Stimulated activated CD8-positive, alpha-beta memory T cell treated with anti-CD3 and anti-CD28 coated beads, Interleukin-4, amount 100 ng/mL, for 4 hours (primary cell): ENCODE results near the gene DIPK1A.

Source experiments
- DNase-seq, 2 donors: peaks; one replicate each; pipeline ENCODE4 v3.0.0-alpha.2; 2020; ENCODE audit warnings: low read depth in 2 of 2, low spot score in 1 of 2

The DIPK1A gene

DNA sequence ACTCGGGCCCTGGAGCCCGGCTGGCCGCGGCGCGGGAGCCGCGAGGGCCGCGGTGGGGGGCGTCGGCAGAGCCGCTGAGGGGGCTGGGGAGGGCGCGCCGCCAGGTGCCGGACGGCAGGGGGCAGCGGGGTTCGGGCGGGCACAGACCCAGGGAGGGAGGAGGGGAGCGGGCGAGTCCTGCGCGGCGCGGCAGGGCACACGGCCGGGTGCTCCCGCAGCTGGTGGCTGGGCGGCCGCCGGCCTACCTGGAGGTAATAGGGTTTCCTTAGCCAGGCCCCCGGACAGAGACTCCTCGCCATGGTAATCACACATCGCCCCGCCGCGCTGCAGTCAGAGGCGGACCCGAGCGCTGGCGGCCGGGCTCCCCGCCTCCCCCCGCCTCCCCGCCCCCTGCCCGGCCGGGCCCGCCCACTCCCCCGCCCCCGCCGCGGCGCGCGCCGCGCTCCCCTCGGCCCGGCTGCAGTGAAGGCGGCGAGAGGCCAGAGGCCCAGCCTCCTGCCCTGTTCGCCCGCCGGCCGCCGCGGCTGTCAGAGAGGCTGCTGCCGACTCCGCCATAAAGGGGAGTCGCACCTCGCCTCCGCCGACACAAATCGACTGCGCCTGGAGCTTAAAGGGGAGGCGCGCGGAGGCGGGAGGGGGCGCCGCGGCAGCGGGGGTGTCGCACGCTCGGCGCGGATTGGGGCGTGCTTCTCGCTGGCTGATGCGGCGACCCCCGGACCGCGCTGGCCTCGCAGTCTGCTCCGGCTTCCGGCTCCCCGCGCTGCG is at the start of gene DIPK1A:
Gene DIPK1A, minus strand, starts transcription at position 332 of the 765 bp plus-strand sequence. Its CDS starts 33 bp downstream, at position 299.
- DNase-seq = peak; percentile 40 to 59

DNA sequence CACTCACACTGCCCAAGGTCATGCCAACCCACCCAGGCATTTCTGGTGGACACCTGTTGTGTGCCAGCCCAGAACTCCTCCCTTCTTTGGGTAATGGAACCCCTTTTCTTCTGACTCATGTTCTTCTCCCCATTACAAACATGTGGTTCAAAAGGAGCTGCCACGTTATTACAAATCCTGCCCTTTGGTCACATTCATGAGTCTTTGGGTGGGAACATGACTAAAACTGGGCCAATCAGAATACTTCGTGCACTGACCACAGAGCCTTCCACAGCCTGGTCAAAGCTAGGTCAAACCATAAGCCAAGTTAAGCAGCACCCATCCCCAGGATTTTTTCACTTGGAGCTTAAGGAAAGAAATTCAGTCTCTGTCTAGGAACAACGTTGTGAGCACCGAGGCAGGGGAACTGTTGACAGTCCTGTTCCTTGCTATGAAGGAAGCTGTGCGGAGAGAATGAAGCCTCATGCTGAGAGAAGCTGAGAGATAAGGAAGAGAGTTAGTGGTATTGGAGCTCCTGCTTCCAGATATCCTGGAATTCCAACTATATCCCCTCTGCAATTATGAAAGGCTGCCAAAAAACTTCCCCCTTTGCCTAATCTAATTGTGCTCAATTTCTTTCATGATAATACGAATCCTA is 46.8 kb upstream of the DIPK1A start:
- DNase-seq = no peak

DNA sequence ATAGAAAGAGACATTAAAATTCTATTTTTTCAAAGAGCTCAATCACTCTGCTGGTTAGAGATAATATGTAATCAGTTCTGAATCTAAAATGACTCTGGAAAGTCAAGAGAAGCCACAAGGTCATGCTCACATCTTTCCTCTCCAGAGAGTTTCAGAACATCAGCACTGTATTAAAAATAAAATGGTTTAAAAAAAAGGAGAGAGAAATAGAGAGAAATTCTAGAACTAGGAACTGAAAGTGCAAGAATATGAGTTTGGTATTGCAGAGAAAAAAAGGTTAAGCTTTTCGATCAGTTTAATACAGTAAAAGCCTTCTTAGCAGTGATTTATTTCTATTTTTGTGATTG is 44.0 kb upstream of the DIPK1A start:
- DNase-seq = no peak

DNA sequence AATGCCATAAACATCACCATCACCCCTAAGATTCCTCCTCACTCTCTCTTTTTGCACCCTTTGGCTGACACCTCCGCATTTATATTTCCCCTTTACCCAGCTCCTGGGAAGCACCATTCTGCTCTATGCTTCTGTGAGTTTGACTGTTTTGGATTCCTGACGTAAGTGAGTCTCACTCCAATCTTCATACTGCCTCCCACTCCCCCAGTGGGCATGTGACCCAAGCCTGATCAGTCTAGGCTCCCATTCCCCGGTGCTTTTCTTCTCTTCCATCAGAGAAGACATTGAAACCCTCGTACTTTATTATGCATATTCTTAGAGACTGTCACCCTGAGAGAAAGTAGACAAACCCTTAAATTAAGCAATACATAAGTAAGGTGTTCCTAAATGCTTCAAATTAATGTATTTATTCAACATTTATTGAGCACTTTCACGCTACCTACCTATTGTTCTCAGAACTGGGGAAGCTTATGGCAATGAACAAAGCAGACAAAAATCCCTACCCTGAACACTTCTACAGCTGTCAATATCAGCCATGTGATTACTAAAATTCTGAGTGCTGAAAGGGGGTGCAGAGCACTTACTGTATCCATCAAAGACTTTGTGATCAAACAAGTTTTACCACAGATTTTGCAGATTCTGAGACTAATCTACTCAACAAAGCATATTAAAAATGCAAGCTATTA is 43.4 kb upstream of the DIPK1A start:
- no peak for DNase-seq

DNA sequence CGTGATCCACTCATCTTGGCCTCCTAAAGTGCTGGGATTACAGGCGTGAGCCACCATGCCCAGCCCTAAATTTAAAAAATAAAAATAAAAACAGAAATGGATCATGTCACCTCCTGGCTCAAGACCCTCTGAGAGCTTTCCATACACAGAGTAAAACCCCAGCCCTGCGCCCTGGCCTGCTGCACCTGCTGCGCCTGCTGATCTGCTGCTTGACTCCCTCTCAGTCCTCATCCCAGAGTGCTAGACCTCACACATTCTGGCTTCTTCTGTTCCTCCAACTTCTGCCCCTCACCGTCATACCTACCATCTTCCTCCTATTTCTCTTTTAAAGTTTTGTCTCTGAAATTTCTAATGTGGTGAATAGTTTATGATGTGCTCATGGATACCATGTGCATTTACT is 42.7 kb upstream of the DIPK1A start:
- DNase-seq = no peak

DNA sequence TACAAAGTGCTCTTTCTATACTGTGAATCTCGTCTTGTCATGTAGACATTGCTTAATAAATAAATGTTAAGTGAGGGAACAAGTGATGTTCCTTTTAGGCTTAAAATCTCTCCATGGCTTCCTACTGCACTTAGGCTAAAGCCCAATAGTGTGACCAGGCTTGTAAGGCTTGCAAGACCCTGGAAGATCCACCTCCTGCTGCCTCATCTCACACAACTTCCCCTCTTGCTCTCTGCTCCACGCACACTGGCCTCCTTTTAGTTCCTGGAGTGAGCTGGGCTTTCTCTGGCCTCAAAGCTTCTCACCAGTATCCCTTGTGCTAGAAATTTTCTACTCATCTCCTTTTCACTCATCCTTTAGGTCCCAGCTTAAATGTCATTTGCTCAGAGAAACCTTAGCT is 41.5 kb upstream of the DIPK1A start:
- DNase-seq = no peak

DNA sequence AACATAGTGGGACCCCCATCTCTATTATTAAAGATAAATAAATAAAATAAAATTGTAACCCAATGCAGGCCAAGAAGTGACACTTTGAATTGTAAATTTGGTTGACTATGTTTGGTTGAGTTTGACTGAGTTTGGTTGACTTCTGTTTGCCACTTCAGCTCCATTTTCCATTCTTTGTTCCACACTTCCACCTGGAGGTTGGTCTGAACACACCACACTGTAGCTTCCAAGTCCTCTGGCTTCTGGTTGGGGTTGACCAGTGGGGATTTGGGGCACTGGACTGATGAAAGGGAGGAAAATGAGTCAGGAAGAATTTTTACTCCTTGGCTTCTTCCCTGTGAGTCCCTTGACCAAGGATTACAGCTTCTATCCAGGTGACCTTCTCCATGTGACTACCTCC is 40.6 kb upstream of the DIPK1A start:
- no peak for DNase-seq

DNA sequence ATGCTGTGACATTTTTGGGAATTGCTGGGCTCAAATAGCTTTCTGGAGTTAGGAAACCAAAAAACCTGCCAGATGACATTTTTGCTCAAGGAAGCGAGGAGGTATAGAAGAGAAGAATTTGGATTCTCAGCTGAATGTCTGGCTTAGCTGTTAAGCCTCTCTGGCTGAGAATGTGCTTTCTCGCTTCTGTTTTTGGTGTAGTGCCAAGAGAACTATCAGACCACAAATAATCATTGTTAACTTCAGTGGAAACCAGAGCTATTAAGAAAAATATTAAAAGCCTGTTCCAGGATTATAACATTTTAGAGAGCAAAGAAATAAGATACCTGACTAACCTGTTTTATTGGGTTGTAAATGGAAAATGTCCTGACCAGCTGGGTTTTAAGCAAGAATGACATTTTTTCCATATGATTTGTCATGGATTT is 39.5 kb upstream of the DIPK1A start:
- no peak for DNase-seq

DNA sequence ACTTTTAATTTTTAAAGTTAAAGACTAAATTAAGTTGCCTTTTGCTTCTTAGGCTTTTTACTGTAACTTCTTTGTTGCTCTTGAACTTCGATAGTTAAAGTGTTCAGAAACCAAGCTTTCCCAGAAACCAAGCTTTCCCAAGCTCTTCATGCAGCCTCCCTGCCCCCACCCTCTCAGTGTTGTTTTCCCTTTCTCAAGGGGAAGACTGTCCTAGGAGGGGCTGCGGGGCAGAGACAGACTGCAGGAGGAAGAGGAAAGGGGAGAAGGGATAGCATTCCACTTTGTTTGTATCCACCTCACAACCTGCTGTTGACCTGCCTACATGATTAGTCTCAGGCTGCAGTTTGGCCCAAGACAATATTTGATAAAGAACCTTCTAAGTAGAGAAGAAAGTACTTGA is 39.0 kb upstream of the DIPK1A start:
- DNase-seq = no peak

DNA sequence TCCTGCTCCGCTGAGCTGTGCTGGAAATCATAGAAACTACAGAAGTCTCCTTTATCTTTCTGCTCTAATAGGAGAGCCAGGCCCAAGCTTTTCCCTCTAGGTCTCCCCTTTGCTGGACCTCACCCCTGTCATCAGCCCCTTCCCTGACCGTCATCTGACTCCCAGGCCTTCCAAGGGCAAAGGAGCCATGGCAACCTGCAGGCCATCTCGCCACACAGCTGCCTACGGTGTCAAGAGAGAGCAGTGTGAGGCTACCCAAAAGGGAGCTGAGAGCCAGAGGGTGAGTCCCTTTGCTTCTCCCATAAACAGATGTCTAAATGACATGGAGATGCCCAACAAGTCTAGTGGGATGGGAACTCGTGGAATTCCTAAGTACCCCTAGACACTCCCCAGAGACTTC is 37.6 kb upstream of the DIPK1A start:
- DNase-seq = no peak

DNA sequence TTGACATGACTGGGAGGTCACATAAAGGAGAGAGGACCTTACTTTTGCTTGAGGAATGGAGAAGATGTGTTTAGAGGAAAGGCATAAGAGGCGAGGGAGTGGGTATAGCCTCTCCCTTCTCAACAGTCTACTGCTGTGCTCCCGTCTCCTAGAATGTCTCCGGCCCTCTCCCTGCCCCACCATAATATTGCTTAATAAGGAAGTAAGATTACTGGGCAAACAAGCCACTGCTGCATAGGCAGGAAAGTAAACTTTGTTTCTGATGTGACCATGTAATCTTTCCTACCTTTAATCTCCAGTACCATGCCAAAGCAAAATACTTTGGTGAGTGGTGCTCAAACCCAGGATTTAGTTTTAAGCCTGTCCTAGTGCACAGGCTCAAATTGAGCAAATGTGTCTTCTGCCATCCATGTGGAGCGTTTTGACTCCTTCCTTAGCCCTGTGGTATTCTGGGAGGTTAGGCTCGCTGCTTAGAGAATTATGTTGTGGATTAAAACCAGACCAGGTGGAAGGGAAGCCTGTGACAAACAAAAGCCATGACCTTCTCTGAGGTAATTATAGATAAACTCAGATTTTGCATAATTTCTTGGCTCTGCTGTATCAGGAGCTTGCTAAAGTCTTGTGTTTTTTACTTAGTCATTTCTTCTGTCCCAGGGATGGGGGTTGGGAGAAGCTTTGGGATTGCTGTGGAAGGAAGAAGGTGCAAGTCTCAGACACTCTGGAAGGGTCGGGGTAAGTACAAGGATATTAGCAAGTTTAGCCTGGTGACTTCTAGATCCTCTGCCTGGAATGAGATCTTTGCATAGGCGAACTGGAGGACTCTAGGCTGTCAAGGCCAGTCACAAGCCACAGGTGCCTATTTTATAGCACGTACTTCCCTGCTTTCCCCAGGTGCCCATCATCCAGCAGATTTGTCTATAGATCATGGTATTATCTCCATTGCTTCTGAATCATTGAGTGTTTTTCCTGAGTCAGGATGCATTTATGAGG is 34.5 kb upstream of the DIPK1A start:
- no peak for DNase-seq

DNA sequence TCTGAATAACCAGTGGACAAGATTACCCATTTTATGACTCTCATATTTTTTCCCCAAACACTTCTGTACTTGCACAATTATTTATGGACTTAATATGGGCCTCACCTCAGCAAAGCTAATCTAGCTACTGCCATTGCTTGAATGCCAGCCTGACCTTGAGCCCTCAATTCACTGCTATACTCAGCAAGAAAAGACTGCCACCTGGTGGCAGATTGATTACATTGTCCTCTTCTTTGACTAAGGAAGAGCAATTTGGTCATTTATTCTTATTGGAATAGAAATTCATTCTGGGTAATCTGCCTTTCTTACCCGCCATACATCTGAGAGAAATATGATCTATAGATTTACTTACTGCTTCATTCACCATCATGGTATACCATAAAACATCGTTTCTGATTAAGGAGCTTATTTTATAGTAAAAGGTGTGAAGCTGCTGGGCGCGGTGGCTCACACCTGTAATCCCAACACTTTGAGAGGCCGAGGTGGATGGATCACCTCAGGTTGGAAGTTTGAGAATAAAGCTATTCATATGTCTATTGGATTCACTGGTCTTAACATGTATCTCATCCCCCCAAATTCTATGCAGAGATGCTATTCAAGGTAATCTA is 32.9 kb upstream of the DIPK1A start:
- DNase-seq = peak; percentile 34 to 38

DNA sequence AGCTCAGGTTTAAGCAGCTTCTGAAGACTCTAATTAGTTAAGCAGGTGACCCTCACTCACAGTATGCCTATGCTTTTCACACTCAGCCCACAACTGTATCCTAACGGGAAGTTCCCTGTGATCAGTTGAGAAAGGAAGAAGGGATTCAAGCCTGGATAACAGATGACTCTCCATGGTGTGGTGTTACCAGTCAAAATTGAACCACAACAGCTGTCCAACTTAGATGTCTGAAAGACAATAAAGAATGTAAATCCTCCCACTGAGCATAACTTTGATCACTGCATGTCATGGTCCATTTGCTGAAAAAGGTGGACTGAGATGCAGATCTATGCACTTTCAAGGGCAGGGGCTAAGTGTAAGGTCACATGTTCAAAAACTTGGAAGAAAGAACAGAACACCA is 32.3 kb upstream of the DIPK1A start:
- DNase-seq = no peak

DNA sequence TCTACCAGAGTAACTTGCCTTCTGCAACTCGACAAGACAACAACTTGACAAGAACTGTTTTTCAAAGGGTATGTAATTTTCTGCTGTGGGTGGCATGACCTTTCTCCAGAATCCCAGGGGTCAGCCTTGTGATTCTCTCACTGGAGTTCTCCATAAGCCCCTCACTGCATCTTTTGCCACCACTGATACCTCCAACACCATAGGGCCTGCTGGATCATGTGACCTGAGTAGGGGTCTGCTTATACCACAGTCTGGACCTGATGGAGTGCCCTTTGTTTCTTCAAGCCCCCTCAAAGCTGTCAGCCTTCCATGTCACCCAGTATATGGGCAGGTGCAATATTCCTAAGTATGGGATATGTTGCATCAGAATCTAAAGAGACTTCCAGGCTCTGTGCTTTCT is 31.6 kb upstream of the DIPK1A start:
- DNase-seq = no peak

DNA sequence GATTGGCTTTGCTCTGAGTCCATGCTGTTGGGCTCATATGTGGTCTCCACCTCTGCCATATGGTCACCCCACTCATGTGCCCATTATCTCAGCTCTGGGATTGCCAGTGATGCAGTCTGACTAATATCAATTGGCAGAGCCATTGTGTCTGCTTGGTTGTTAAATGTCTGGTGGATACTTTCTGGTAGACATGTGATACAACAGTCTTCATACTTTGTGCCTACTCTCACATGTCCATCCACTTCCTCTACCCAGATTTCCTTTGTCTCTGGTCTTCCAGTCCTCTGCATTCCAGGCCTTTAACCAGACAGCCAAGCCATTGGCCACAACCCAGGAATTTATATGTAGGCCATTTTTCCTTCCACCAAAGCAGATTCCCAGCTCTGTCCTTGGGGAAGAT is 30.8 kb upstream of the DIPK1A start:
- no peak for DNase-seq

DNA sequence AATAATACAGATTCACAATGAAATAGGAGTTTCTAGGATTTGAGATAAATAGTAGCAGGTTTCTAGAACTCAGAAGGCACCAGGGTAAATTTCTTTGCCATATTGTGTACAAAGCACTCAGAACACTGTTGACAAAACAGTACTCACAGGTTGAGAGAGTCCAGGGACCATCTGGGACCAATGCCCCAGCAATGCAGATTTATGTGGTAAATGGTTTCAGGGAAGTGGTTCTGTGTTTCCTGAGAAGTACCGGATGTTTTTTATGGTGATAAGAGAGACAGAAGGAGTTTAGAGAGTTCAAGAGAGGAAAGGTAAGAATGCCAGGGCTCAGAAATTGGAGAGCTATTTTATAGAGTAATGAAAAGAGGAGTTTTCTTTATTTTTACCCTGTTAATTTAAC is 29.6 kb upstream of the DIPK1A start:
- DNase-seq = no peak

DNA sequence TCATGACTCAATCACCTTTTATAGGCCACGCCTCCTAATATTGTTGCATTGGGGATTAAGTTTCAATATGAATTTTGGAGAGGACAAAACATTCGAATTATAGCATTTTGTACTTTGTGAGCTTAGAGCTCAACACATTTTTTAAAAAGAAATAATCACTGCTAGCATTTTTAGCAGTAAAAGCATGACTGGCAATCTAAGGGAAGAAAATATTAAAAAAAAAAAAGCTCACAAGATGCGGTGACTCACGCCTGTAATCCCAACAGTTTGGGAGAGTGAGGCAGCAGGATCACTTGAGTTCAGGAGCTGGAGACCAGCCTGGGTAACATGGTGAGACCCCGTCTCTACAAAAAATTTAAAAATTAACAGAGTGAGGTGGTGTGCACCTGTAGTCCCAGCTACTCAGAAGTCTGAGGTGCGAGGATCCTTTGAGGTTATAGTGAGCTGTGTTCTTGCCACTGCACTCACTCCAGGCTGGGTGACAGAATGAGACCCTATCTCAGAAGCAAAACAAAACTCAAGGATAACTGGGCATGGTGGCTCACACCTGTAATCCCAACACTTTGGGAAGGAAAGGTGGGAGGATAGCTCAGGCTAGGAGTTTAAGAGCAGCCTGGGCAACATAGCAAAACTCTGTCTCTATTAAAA is 28.8 kb upstream of the DIPK1A start:
- DNase-seq = no peak

DNA sequence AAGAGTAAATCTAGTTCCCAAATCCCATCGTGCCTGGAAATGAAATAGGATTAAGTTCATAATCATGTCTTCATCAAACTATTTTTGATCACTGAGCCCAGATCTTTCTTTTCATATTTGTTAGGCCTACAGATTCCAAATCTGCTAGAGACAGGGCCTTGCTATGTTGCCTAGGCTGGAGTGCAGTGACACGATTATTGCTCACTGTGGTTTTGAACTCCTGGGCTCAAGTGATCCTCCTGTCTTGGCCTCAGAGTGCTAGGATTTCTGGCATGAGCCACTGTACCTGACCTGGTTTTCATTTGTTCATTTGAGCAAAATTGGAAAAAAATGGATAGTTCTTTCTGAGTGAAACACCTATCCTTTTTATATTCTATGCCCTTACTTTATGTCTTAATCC is 28.0 kb upstream of the DIPK1A start:
- DNase-seq = no peak

DNA sequence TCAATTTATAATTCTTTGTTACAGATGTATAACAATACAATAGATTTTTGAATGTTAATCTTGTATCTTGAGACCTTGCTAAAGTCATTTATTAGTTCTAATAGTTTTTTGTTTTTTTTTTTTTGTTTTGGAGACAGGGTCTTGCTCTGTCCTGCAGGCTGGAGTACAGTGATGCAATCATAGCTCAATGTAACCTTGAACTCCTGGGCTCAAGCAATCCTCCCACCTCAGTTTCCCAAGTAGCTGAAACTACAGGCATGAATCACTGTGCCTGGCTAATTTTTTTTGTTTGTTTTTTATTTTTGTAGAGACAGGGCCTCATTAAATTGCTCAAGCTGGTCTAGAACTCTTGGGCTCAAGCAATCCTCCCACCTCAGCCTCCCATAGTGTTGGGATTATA is 26.2 kb upstream of the DIPK1A start:
- no peak for DNase-seq

DNA sequence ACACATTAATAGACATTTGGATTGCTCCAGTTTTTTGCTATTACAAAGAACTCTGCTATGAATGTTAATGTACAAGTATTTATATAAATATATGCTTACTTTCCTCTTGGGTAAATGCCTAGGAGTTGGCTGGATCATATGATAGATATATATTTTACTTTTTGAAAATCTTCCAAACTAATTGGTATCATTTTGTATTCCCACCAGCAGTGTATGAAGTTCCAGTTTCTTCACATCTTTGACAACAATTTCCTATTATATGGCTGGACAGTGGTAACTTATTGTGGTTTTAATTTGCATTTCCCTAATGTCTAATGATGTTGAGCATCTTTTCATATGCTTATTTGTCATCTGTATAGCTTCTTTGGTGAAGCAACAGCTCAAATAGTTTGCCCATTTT is 23.8 kb upstream of the DIPK1A start:
- DNase-seq = no peak
